Endothelial cell (in vitro differentiated cells): ENCODE results near the gene VPS54. TPM values are rescaled to one million over a fixed set of nuclear protein-coding genes. Genes with fewer than 3 reads are reported as not detected.

Experiments used
- DNase-seq: peaks from one replicate; pipeline ENCODE4 v3.0.0; 2021; ENCODE audit warnings: low spot score
- H3K27ac Mint-ChIP-seq: one replicate; pipeline ENCODE4 v1.8.0; 2021; ENCODE audit warnings: mixed read lengths, inconsistent platforms; ENCODE audit not compliant: unreplicated experiment
- H3K27me3 Mint-ChIP-seq: one replicate; pipeline ENCODE4 v1.8.0; 2021; ENCODE audit warnings: mild to moderate bottlenecking, moderate library complexity, mixed read lengths, inconsistent platforms; ENCODE audit not compliant: unreplicated experiment
- H3K36me3 Mint-ChIP-seq: one replicate; pipeline ENCODE4 v1.8.0; 2021; ENCODE audit warnings: mild to moderate bottlenecking, low read depth, mixed read lengths, inconsistent platforms; ENCODE audit not compliant: unreplicated experiment
- H3K4me1 Mint-ChIP-seq: one replicate; pipeline ENCODE4 v1.8.0; 2021; ENCODE audit warnings: mild to moderate bottlenecking, mixed read lengths, inconsistent platforms; ENCODE audit not compliant: unreplicated experiment
- H3K4me3 Mint-ChIP-seq: one replicate; pipeline ENCODE4 v1.8.0; 2021; ENCODE audit warnings: mild to moderate bottlenecking, mixed read lengths, inconsistent platforms; ENCODE audit not compliant: unreplicated experiment
- H3K9me3 Mint-ChIP-seq: one replicate; pipeline ENCODE4 v1.8.0; 2021; ENCODE audit warnings: mixed read lengths, inconsistent platforms; ENCODE audit not compliant: unreplicated experiment
- total RNA-seq: library from RNA; stranded (reverse); fragmentation: NEBNext Ultra II Directional; extraction: Animal tissue kit (Norgen Biotek cat#: 25700); gene quantifications from one replicate; pipeline ENCODE4 v1.2.1, GENCODE V29; 2021; ENCODE audit not compliant: unreplicated experiment
- TF ChIP-seq, protein P1 (sequence below): fragments of 200-600 bp; sonication (generic); IDR thresholded peaks from one replicate; pipeline ENCODE4 v1.5.0; 2021; ENCODE audit warnings: antibody characterized with exemption; ENCODE audit not compliant: unreplicated experiment

The VPS54 gene
- total RNA-seq, 1 donor from 2014 or later = 13.6 TPM

DNA sequence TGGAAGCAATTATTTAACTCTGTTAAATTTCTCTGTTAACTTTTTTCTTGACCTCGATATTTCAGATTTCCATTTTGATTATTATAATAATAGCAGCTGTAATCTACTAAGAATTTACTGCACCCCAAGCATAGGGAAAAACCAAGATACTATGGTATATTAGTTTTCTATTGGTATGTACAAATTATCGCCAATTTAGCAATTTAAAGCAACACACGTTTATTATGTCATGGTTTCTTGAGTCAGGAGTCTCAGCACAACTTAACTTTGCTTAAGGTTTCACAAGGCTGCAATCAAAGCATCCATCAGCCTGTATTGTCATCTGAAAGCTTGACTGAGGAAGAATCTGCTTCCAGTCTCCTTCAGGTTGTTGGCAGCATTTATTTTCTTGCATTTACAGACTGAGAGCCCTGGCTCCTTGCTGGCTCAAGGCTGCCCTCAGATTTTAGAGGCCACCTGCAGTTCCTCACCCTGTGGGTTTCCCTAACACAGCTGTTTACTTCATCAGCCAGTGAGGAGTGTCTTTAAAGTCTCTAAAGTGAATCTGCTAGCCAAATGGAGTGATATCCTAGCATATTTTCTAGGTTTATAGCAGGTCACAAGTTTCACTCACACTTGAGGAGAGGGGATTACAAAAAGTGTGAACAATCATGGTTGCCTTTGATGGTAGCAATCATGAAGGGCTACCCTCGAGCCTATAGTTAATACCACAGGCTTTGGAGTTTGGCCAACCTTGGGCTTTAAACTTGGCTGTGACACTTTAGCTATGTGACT is 4.4 kb upstream of the VPS54 start:
- TF ChIP-seq, protein P1, sequence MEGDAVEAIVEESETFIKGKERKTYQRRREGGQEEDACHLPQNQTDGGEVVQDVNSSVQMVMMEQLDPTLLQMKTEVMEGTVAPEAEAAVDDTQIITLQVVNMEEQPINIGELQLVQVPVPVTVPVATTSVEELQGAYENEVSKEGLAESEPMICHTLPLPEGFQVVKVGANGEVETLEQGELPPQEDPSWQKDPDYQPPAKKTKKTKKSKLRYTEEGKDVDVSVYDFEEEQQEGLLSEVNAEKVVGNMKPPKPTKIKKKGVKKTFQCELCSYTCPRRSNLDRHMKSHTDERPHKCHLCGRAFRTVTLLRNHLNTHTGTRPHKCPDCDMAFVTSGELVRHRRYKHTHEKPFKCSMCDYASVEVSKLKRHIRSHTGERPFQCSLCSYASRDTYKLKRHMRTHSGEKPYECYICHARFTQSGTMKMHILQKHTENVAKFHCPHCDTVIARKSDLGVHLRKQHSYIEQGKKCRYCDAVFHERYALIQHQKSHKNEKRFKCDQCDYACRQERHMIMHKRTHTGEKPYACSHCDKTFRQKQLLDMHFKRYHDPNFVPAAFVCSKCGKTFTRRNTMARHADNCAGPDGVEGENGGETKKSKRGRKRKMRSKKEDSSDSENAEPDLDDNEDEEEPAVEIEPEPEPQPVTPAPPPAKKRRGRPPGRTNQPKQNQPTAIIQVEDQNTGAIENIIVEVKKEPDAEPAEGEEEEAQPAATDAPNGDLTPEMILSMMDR = no peak
- Mint-ChIP-seq H3K4me1 (peaks cover 13% of the 10 kb centered on the region), H3K36me3 (peaks cover 5% of the 10 kb centered on the region), H3K4me3 (no peak overlapping the region), H3K27ac (no peak overlapping the region), H3K9me3 (no peaks in the 10 kb centered on the region), H3K27me3 (peaks cover 8% of the 10 kb centered on the region)
- no peak for DNase-seq

DNA sequence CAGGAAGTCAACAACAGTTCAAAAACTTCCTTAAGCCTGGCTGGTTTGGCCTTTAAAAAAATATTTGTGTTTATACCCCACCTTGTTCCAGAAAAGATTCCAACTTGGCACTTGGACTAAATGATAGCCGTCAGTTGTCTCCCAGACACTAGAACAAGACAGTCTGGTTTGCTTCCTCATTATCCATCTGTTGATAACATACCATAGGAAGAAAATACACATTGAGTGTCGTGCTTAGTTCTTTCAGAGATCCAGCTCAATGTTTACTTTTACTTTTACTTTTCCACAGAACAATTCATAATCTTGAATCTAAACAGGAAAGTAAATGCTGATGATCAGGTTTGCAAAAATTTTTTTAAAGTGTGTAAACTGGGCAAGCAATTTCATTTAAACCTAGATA is 2.4 kb upstream of the VPS54 start:
- TF ChIP-seq, protein P1 = no peak
- H3K27me3 Mint-ChIP-seq = peaks cover 12% of the 10 kb centered on the region
- no peak overlapping the region for H3K4me3 Mint-ChIP-seq
- no peak overlapping the region for H3K27ac Mint-ChIP-seq
- H3K9me3 Mint-ChIP-seq = no peaks in the 10 kb centered on the region
- no peak for DNase-seq
- peaks cover 23% of the 10 kb centered on the region for H3K4me1 Mint-ChIP-seq
- H3K36me3 Mint-ChIP-seq = peaks cover 10% of the 10 kb centered on the region

DNA sequence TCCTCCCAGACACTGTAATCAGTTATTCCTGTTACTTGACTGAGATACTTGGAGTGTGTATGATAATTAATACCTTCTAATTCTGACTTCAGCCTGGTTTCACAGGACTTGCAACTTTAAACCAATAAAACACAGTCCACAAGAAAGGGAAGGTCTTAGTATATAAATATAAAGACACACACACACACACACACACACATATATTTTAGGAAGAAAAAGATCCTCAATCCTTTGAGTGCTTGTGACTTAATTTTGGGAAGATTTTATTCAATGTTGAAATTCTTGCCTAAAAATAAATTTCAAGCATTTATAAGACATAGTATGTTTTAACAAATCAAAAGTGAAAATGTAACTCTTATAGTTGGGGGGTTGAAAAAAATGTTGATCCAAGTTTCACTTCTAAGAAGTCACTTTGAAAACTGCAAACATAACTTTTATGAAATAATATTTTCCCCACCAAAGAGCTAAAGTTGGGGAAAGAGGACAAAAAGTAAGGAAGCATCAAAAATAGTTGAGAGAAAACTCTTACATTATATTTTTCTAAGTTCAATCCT is 824 bp upstream of the VPS54 start:
- H3K4me1 Mint-ChIP-seq = peaks cover 32% of the 10 kb centered on the region
- H3K27ac Mint-ChIP-seq = peak overlapping the region; percentile 96
- H3K9me3 Mint-ChIP-seq = no peaks in the 10 kb centered on the region
- H3K4me3 Mint-ChIP-seq = peak overlapping the region; percentile 78
- peaks cover 12% of the 10 kb centered on the region for H3K27me3 Mint-ChIP-seq
- TF ChIP-seq, protein P1 = no peak
- DNase-seq = no peak
- H3K36me3 Mint-ChIP-seq = peaks cover 10% of the 10 kb centered on the region

DNA sequence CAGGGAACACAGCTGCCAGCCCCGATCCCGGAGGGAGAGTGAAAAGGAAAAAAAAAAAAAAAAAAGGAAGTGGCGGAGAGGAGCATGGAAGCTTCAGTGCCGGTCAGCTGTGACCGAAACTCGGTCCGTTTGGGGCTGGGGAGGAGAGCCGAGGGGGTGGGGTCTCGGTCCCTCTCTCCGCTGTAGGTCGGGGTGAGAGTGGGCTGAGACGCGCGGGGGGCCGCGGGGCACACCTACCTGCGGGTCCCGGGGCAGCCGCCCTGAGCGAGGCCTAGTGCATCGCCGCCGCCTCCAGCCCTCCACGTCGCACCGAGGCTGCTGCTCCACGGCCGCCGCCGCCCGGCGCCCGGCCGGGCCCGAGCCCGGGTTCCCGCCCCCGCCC is 536 bp downstream of the VPS54 start:
- TF ChIP-seq, protein P1 = no peak
- Mint-ChIP-seq H3K36me3 (peaks cover 10% of the 10 kb centered on the region), H3K4me3 (peak overlapping the region; percentile 98), H3K9me3 (no peaks in the 10 kb centered on the region), H3K4me1 (peaks cover 32% of the 10 kb centered on the region), H3K27ac (peak overlapping the region; percentile 97), H3K27me3 (peaks cover 12% of the 10 kb centered on the region)
- no peak for DNase-seq
